ENCODE measurements around the gene CARS2. TPM values are rescaled to one million over a fixed set of nuclear protein-coding genes. Genes with fewer than 3 reads are reported as not detected.

Gene CARS2
- total and polyA plus RNA-seq, 2 of the 8 experiments (the other 6 are each of a cell fraction or from before 2014, with no cell fraction given) = 47.7 to 55.9 TPM

DNA sequence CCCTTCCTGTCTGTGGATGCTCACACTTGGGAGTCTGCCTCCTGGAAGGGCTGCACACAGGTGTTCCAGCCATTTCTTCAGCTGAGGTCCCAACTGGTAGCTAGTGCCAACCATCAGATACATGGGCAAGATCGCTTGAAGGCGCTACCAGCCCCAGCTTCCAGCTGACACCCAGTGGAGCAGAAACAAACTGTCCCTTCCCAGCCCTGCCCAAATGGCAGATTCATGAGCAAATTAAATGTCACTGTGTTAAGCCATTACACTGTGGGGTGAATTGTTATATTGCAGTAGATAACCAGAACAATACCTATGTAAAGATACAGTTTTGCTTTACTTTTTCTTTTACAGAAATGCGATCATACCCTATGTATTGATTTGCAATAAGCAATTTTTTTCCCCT lies 25.2 kb upstream of the CARS2 start:
- WGBS, 2 experiments (ENCODE audit: extremely low coverage in 1 of 2, insufficient coverage in 1 of 2, insufficient read length in 1 of 2, insufficient replicate concordance in 2 of 2, low coverage in 1 of 2, low lambda C conversion rate in 2 of 2, missing lambda C conversion rate in 1 of 2) = 91% methylated on average over 3 of the region's 3 CpGs; no CpG with 5 or more reads in 1 of the 2 experiments
- Histone ChIP-seq H3K27ac (ENCODE audit: low read depth, low read length) (no peak overlapping the region), H2AFZ (ENCODE audit: low read length) (no peak overlapping the region), H2BK20ac (ENCODE audit: low read length) (no peak overlapping the region), H2BK120ac (replicated peaks; ENCODE audit: low read depth, low read length) (no peak overlapping the region), H4K91ac (replicated peaks; ENCODE audit: insufficient read length, low read length) (no peak overlapping the region), H3K4ac (replicated peaks; ENCODE audit: insufficient read length, low read depth, low read length) (no peak overlapping the region), H4K5ac (ENCODE audit: insufficient read length, low read depth, low read length) (no peak overlapping the region), H3K9ac (replicated peaks in 1 of 4; ENCODE audit: extremely low read depth in 1 of 4, low read depth in 3 of 4, low read length in 3 of 4) (no peak overlapping the region), H2BK15ac (ENCODE audit: low read length) (no peak overlapping the region), H4K8ac (ENCODE audit: extremely low read depth, insufficient read depth, low read length) (no peak overlapping the region), H3K23me2 (ENCODE audit: low read depth, low read length) (no peaks in the 10 kb centered on the region), H4K20me1 (replicated peaks in 1 of 2; ENCODE audit: control insufficient read depth in 1 of 2, insufficient read depth in 2 of 2, low read length in 2 of 2) (no peaks in the 10 kb centered on the region), H3K79me2 (ENCODE audit: control insufficient read depth in 1 of 2, insufficient read depth in 2 of 2, low read length in 2 of 2) (no peaks in the 10 kb centered on the region), H3K36me3 (ENCODE audit: control insufficient read depth in 2 of 4, insufficient read depth in 4 of 4, low read length in 3 of 4) (no peaks in the 10 kb centered on the region), H3K56ac (replicated peaks; ENCODE audit: insufficient read length, low read depth, low read length) (no peak overlapping the region), H3K4me2 (ENCODE audit: insufficient read depth in 1 of 2, low read depth in 2 of 2, low read length in 2 of 2) (no peak overlapping the region), H3K79me1 (ENCODE audit: low read depth, low read length) (no peaks in the 10 kb centered on the region), H2BK12ac (ENCODE audit: low read depth, low read length) (no peak overlapping the region), H3K9me3 (ENCODE audit: insufficient read depth in 2 of 2, low read depth in 1 of 2, low read length in 1 of 2) (no peaks in the 10 kb centered on the region), H3K23ac (ENCODE audit: insufficient read length) (no peak overlapping the region), H3K18ac (ENCODE audit: extremely low read depth, low read length) (no peak overlapping the region), H3K27me3 (replicated peaks in 1 of 4; ENCODE audit: control insufficient read depth in 3 of 4, extremely low read depth in 1 of 4, insufficient read depth in 3 of 4, low read length in 3 of 4) (no peaks in the 10 kb centered on the region), H3K4me1 (replicated peaks in 1 of 4; ENCODE audit: control insufficient read depth in 3 of 4, insufficient read depth in 4 of 4, low read length in 3 of 4) (no peaks in the 10 kb centered on the region), H2AK5ac (ENCODE audit: low read depth, low read length) (no peak overlapping the region), H3K14ac (ENCODE audit: insufficient read length) (no peak overlapping the region), H2BK5ac (ENCODE audit: low read depth, low read length) (no peak overlapping the region), H3K4me3 (ENCODE audit: extremely low read depth in 1 of 4, insufficient read depth in 2 of 4, low read depth in 3 of 4, low read length in 4 of 4) (no peak overlapping the region)
- no peak for FAIRE-seq
- DNase-seq (ENCODE audit: low read depth in 1 of 2, low spot score in 2 of 2) = no peak
- no peak for TF ChIP-seq CBX5 (IDR thresholded peaks at IDR 0.05; ENCODE audit: low read depth, low read length)
- TF ChIP-seq JUND (IDR thresholded peaks at IDR 0.05; ENCODE audit: low read length) = no peak
- TF ChIP-seq CEBPB (IDR thresholded peaks at IDR 0.05; ENCODE audit: low read depth, low read length) = no peak
- TF ChIP-seq, protein P1, sequence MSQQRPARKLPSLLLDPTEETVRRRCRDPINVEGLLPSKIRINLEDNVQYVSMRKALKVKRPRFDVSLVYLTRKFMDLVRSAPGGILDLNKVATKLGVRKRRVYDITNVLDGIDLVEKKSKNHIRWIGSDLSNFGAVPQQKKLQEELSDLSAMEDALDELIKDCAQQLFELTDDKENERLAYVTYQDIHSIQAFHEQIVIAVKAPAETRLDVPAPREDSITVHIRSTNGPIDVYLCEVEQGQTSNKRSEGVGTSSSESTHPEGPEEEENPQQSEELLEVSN (IDR thresholded peaks at IDR 0.05) = no peak
- TF ChIP-seq KDM1A (IDR thresholded peaks at IDR 0.05; ENCODE audit: borderline replicate concordance, low read length) = no peak
- TF ChIP-seq POU5F1 (IDR thresholded peaks at IDR 0.05; ENCODE audit: low read depth, low read length) = no peak
- no peak for TF ChIP-seq CBX8 (IDR thresholded peaks at IDR 0.05; ENCODE audit: borderline replicate concordance, low read depth, low read length)
- TF ChIP-seq, protein P2, sequence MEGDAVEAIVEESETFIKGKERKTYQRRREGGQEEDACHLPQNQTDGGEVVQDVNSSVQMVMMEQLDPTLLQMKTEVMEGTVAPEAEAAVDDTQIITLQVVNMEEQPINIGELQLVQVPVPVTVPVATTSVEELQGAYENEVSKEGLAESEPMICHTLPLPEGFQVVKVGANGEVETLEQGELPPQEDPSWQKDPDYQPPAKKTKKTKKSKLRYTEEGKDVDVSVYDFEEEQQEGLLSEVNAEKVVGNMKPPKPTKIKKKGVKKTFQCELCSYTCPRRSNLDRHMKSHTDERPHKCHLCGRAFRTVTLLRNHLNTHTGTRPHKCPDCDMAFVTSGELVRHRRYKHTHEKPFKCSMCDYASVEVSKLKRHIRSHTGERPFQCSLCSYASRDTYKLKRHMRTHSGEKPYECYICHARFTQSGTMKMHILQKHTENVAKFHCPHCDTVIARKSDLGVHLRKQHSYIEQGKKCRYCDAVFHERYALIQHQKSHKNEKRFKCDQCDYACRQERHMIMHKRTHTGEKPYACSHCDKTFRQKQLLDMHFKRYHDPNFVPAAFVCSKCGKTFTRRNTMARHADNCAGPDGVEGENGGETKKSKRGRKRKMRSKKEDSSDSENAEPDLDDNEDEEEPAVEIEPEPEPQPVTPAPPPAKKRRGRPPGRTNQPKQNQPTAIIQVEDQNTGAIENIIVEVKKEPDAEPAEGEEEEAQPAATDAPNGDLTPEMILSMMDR (IDR thresholded peaks at IDR 0.05; ENCODE audit: control extremely low read depth in 1 of 3, insufficient read depth in 1 of 3, low read depth in 1 of 3, low read length in 3 of 3) = no peak
- no peak for TF ChIP-seq SUZ12 (IDR thresholded peaks at IDR 0.05; ENCODE audit: low read length)
- TF ChIP-seq TAF1 (IDR thresholded peaks at IDR 0.05; ENCODE audit: low read depth, low read length) = no peak
- CTCF ChIA-PET (ENCODE audit: partially characterized antibody) = no interaction called here
- POLR2A ChIA-PET (ENCODE audit: partially characterized antibody) = interaction anchor here (0.9 kb wide), 1 partner anchor 18 kb away, joined by 4 read pairs; no protein-coding TSS in a partner anchor

All from H1 (cell line).